OCI-LY1 (cell line): ENCODE results near the gene BPHL.

ENCODE experiments used
- CTCF ChIP-seq: fragments of 200-600 bp; sonication (generic), shearing (Covaris generic); IDR thresholded peaks from 2 replicates; pipeline ENCODE4 v1.5.1; 2017; ENCODE audit warnings: mild to moderate bottlenecking, antibody characterized with exemption, low read length, moderate library complexity, mixed read lengths
- EZH2 ChIP-seq: fragments of 200-600 bp; sonication (generic), shearing (Covaris generic); IDR thresholded peaks from 2 replicates; pipeline ENCODE4 v1.8.0; 2017; ENCODE audit warnings: borderline replicate concordance, mixed run types, mild to moderate bottlenecking, antibody characterized with exemption, low read length, moderate library complexity, mixed read lengths

- TF ChIP-seq CTCF (no peak), EZH2 (no peak)
Observed at GRCh38 chr6:3085074-3085473, 33.4 kb upstream of the BPHL start.
